NCI-H1105 (cell line): ENCODE data around the gene CDH23.

Source experiments
- DNase-seq: peaks from one replicate; lab custom pipeline; 2025; lab: John Stamatoyannopoulos, UW

Gene CDH23

GRCh38 chr10:71777213-71777985 is 380.7 kb downstream of the CDH23 start:
- DNase-seq: no peak

DNA sequence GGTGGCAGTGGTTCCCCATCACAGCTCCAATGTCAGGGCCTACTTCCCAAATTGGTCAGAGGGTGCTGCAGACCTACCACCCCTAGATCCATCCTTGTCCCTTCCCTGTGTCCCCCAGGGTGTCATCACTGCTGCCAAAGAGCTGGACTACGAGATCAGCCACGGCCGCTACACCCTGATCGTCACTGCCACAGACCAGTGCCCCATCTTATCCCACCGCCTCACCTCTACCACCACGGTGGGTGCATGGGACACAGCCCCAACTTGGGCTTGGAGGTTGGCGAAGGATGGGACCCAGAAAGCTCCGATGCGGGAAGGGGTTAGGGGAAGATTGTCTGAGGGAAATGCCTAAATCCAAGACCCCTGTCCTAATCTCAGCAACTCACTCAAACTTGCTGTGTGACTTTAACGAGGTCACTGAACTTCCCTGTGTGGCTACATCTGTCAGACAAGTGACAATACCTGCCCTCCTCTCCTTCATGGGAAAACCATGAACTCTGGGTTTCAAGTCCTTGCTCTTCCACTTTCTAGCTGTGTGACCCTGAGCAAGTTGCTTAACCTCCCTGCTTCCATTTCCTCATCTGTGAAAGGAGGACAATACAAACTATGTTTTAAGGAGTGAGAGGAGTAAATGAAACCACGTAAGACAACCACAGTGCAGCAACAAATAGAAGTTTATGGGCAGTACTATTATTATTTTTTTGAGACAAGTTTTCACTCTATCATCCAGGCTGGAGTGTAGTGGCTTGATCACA is 381.5 kb downstream of the CDH23 start:
- DNase-seq: no peak

DNA sequence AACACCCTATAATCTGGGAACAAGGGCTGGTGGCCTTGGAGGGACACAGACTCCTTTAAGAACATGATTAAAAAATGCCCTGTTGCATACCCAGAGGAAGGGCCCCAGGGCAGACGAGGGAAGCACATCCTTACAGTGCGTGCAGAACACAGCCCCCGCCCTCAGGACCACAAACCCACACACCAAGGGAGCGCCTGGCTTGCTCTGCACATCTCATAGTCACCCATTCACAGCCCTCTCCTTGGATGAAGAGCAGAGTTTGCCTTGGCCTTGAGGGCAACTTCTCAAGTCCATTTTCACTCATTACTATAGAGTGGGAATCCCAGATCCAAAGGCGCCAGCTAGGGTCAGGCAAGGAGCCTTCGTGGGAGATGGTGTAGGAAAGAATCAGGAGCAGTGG is 382.9 kb downstream of the CDH23 start:
- DNase-seq: no peak

- DNase-seq: no peak
These were observed 383.4 kb downstream of the CDH23 start for GRCh38 chr10:71780156-71780555.

DNA sequence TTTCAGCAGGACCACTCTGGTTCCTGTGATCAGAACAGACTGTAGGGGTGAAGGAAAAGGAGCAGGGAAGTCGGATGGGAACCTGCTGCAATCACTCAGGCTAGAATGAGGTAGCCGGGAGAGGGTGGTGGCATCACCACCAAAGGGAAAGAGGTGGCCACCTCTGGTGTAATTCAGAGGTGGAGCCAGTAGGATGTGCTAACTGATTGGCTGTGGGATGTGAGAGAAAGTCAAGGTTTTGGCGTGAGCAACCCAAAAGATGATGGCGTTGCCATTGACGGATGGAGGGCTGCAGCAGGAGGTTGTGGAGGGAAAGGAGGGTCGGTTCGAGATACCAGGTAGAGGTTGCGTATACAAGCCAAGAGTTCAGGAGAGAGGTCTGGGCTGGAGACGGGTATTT is 384.0 kb downstream of the CDH23 start:
- no peak for DNase-seq

DNA sequence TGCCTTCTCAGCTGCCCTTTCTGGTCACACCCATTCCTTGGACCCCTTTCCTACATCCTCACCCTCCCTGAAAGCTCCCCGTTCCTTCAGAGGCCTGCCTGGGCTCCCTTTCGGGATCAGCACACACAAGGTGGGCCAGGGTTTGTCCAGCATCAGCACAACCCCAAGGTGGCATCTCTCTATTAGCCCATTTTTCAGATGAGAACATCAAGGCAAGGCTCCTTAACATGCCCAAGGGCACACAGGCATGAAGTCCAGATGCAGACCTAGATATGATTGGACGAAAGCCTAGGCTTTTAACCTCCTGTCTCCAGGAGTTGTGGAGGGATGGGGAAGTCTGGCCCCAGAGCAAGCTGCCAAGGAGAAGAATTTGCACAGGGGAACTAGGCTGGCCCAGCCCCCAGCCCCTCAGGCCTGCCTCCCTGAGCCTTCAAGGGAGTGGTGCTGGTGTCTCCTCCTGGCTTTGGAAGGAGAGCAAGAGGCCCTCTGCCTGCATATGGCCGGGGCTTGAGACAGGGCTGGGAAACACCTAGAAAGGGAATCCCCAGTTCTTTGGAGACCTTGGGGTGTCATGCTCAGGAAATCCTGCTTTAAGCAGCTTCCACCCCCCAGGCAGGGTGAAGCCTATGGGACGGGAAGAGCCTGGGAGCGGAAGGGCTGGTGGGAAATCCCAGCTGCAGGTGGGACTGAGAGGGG is 385.6 kb downstream of the CDH23 start:
- no peak for DNase-seq

GRCh38 chr10:71782917-71783490 is 386.3 kb downstream of the CDH23 start:
- no peak for DNase-seq

- DNase-seq: no peak
These were observed 387.4 kb downstream of the CDH23 start for GRCh38 chr10:71783917-71784678.

- DNase-seq: no peak
These were observed 388.1 kb downstream of the CDH23 start for GRCh38 chr10:71784679-71785272.

DNA sequence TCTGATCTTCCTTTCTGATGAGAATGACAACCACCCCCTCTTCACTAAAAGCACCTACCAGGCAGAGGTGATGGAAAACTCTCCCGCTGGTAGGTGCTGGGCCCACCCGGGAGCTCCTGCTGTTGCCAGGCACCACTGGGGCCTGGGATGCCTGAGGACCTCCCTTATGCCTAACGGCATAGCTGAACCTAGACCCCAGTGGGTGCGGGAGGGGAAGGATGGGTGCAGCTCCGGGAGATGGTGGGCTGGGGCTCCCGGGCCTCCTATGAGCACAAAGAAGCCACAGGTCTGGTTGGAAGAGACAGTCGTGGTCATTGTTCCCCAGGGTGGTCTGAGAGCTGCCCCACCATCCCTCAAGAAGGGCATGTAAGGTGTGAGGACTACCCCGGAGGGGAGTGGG is 392.2 kb downstream of the CDH23 start:
- no peak for DNase-seq

DNA sequence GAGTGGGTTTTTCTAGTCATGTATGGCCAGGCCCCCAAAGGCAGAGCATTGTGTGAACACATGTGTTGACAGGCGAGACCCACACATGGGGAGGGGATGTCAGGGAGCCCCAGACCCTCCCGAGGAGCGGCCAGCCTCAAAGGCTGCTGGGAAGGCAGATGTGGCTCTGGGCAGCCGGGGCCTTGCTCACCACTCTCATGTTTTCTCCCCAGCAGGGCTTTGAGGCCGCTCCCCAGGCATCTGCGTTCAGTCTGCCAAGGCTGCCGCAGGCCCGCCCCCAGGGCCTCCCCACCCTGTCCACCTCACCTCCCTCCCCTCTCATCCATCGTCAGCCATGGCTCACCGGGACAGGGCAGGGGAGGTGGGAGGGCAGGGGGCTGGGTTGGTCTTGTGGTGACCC is 393.2 kb downstream of the CDH23 start:
- DNase-seq: no peak

- no peak for DNase-seq
These were observed 394.2 kb downstream of the CDH23 start for GRCh38 chr10:71790749-71791440.

DNA sequence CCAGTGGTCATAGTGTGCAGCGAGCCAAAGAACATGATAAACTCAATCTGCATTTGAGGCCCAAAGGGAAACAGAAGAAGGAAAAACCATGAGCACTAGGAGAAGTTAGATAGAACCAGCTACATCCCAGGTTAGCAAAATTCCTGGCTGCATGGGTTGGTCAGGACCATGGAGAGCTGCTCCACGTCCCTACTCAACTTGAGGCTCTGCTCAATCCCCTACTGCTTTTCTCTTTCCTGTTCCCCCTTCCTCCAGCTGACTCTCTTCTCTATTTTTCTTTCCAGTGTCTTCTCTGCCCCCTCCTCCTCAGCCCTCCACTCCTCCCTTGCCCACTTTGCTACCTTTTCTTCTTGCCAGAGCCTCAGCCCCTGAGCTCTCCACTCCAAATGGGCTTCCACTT is 398.5 kb downstream of the CDH23 start:
- no peak for DNase-seq

GRCh38 chr10:71796749-71797405 is 400.2 kb downstream of the CDH23 start:
- no peak for DNase-seq

GRCh38 chr10:71797533-71798307 is 401.0 kb downstream of the CDH23 start:
- DNase-seq: no peak

GRCh38 chr10:71798308-71798624 is 401.5 kb downstream of the CDH23 start:
- no peak for DNase-seq

DNA sequence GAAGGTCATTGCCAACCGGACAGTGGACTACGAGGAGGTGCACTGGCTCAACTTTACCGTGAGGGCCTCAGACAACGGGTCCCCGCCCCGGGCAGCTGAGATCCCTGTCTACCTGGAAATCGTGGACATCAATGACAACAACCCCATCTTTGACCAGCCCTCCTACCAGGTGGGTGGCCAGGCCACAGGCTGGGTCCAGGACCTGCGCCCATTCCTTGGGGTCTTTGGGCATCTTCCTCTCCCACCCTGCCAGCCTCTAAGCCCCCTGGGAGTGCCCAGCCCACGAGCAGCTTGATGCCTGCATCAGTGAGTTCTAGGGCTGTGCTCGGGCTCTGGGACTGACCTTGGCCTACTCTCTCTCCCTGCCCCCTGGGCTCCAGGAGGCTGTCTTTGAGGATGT is 402.4 kb downstream of the CDH23 start:
- no peak for DNase-seq

- no peak for DNase-seq
These were observed 403.1 kb downstream of the CDH23 start for GRCh38 chr10:71799608-71800453.

GRCh38 chr10:71801361-71801760 is 404.6 kb downstream of the CDH23 start:
- DNase-seq: no peak
